Panc1 (cell line): ENCODE data around the gene WTAP.
"Not testable (repeated sequence)": the region's sequence is repeated elsewhere in the genome, so short reads cannot be mapped to it uniquely, and the experiment has no call there.

Experiments used
- CTCF ChIP-seq: fragments of 450-650 bp; IDR thresholded peaks from 2 replicates; pipeline ENCODE4 v1.5.1; 2017; ENCODE audit warnings: mild to moderate bottlenecking
- POLR2AphosphoS5 ChIP-seq: IDR thresholded peaks from 2 replicates; pipeline ENCODE4 v1.6.1; 2012; ENCODE audit warnings: mild to moderate bottlenecking, low read depth, low read length, moderate library complexity
- REST ChIP-seq, 2 experiments: IDR thresholded peaks; 2 replicates each; pipeline ENCODE4 v1.6.1; 2011 to 2012; ENCODE audit warnings: low read depth in 2 of 2, control low read depth in 1 of 2, low read length in 1 of 2, mild to moderate bottlenecking in 1 of 2, moderate library complexity in 1 of 2; ENCODE audit not compliant: insufficient read depth in 1 of 2
- SIN3A ChIP-seq: IDR thresholded peaks from 2 replicates; pipeline ENCODE4 v1.6.1; 2012; ENCODE audit warnings: low read depth, mild to moderate bottlenecking, low read length, moderate library complexity, borderline replicate concordance; ENCODE audit not compliant: insufficient read depth
- TCF7L2 ChIP-seq: IDR thresholded peaks from 2 replicates; pipeline ENCODE4 v1.6.1; 2011; ENCODE audit warnings: mild to moderate bottlenecking, low read depth, low read length, inconsistent platforms

- not testable (repeated sequence) for TF ChIP-seq CTCF; REST (IDR thresholded peaks at IDR 0.05; ENCODE audit: insufficient read depth in 1 of 2, low read depth in 2 of 2, low read length in 1 of 2); POLR2AphosphoS5; SIN3A; TCF7L2
Measured at GRCh38 chr6:159710603-159711002, 16.7 kb upstream of the WTAP start.
